ENCODE measurements around the gene BAZ2B.

DNA sequence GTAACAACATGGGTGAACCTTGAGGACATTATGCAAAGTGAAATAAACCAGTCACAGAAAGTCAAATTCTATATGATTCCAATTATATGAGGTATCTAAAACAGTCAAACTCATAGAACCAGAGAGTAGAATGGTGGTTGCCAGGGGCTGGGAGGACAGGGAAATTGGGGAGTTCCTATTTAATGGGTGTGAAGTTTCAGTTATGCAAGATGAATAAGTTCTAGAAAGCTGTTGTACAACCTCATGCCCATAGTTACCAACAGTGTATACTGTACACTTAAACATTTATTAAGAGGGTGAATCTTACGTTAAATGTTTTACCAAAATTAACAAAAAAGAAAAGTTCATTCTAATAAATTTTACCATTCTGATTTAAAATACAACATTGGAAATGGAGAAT lies 237.2 kb downstream of the BAZ2B start:
- TF ChIP-seq POLR2AphosphoS5 (IDR thresholded peaks at IDR 0.05) = no peak
- TF ChIP-seq, protein P1, sequence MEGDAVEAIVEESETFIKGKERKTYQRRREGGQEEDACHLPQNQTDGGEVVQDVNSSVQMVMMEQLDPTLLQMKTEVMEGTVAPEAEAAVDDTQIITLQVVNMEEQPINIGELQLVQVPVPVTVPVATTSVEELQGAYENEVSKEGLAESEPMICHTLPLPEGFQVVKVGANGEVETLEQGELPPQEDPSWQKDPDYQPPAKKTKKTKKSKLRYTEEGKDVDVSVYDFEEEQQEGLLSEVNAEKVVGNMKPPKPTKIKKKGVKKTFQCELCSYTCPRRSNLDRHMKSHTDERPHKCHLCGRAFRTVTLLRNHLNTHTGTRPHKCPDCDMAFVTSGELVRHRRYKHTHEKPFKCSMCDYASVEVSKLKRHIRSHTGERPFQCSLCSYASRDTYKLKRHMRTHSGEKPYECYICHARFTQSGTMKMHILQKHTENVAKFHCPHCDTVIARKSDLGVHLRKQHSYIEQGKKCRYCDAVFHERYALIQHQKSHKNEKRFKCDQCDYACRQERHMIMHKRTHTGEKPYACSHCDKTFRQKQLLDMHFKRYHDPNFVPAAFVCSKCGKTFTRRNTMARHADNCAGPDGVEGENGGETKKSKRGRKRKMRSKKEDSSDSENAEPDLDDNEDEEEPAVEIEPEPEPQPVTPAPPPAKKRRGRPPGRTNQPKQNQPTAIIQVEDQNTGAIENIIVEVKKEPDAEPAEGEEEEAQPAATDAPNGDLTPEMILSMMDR (IDR thresholded peaks at IDR 0.05) = no peak
- TF ChIP-seq EP300 (IDR thresholded peaks at IDR 0.05) = no peak
